ENCODE measurements around the gene CCL15.

DNA sequence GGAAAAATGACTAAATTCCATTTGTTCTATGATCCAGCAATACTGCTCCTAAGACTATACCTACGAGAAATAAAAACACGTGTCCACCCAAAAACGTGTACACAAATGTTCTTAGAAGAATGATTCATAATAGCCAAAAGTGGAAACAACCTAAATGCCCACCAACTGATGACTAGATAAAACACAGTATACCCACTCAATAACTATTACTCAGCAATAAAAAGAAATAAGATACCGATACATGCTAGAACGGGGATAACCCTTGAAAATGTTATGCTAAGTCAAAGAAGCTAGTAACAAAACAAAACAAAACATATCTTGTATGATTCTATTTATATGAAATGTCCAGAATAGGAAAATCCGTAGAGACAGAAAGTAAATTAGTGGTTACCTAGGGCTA is 37.7 kb downstream of the CCL15 start:
- TF ChIP-seq, protein P1, sequence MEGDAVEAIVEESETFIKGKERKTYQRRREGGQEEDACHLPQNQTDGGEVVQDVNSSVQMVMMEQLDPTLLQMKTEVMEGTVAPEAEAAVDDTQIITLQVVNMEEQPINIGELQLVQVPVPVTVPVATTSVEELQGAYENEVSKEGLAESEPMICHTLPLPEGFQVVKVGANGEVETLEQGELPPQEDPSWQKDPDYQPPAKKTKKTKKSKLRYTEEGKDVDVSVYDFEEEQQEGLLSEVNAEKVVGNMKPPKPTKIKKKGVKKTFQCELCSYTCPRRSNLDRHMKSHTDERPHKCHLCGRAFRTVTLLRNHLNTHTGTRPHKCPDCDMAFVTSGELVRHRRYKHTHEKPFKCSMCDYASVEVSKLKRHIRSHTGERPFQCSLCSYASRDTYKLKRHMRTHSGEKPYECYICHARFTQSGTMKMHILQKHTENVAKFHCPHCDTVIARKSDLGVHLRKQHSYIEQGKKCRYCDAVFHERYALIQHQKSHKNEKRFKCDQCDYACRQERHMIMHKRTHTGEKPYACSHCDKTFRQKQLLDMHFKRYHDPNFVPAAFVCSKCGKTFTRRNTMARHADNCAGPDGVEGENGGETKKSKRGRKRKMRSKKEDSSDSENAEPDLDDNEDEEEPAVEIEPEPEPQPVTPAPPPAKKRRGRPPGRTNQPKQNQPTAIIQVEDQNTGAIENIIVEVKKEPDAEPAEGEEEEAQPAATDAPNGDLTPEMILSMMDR (IDR thresholded peaks at IDR 0.05), result no peak
- TF ChIP-seq POLR2A (IDR thresholded peaks at IDR 0.05), result no peak
